Central memory CD8-positive, alpha-beta T cell (primary cell): ENCODE measurements around the gene UQCRFS1.
"Not testable (repeated sequence)": the region's sequence is repeated elsewhere in the genome, so short reads cannot be mapped to it uniquely, and the experiment has no call there.

Experiments
- ATAC-seq: fragments of 150-1000 bp; cut with Tn5 transposase; replicated peaks from 2 replicates; pipeline ENCODE4 v1.10.0; 2022; ENCODE audit warnings: mild to moderate bottlenecking, moderate FRiP score, moderate number of reproducible peaks; ENCODE audit not compliant: poor library complexity, severe bottlenecking; ENCODE audit errors: extremely low read depth
- DNase-seq, 2 donors: peaks; one replicate each; pipeline ENCODE4 v3.0.0; 2021; ENCODE audit warnings: low spot score in 2 of 2
- H3K27ac Mint-ChIP-seq: one replicate; pipeline ENCODE4 v1.8.0; 2022; ENCODE audit warnings: low read depth, mild to moderate bottlenecking, moderate library complexity, mixed read lengths
- H3K27me3 Mint-ChIP-seq: one replicate; pipeline ENCODE4 v1.8.0; 2022; ENCODE audit warnings: mixed read lengths
- H3K36me3 Mint-ChIP-seq: one replicate; pipeline ENCODE4 v1.8.0; 2022; ENCODE audit warnings: mild to moderate bottlenecking, moderate library complexity, mixed read lengths; ENCODE audit not compliant: insufficient read depth
- H3K4me1 Mint-ChIP-seq: one replicate; pipeline ENCODE4 v1.8.0; 2022; ENCODE audit warnings: mixed read lengths
- H3K4me3 Mint-ChIP-seq: one replicate; pipeline ENCODE4 v1.8.0; 2022; ENCODE audit warnings: mild to moderate bottlenecking, moderate library complexity, mixed read lengths
- H3K9me3 Mint-ChIP-seq: one replicate; pipeline ENCODE4 v1.8.0; 2022; ENCODE audit warnings: mixed read lengths

The UQCRFS1 gene

DNA sequence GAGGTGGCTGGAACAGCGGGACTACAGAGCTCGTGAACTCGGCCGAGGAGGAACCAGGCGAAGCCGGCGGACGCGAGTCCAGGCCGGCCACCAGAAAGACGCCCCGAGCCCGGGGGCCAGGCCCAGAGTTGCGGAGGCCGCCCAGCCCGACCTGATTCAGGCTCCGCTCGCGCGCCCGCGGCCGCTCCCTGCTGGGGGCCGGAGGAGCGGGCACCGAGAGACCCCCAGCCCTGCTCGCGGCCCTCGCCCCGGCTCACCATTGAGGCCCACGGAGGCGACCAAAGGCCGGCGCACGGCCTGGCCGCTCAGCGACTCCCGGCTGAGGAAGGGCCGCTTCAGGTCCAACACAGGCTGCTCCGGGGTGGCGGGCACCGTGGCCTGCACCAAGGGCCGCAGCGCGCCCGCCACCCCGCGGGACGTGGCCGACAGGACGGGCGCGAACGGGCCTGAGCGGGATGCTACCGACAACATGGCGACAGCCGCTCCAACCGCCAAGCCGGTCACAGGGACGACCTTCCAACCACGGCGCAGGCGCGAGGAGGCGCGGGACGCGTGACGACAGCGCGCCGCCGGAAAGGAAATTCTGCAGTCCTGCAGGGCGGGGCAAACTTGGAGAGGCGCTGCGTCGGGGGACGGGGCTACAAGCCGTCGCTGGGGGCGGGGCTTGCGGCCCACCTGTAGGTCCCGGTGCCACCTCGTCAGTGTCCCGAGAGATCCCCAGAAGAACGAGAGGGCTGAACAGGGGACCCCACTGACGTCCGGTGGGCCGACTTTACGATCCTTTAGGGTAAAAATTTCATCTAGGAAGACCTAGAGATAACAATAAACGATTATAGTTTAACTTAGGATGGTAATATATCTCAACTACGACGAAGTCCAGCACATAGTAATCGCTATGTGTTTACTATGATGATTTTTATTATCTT, at the start of gene UQCRFS1:
TSS of gene UQCRFS1 (minus strand) at position 504 of the 926 bp plus-strand sequence. CDS start at position 471, 33 bp downstream.
- Mint-ChIP-seq H3K4me1 (peaks cover 38% of the 10 kb centered on the region), H3K4me3 (peak within 1 kb of the TSS; percentile 90), H3K27ac (peak within 1 kb of the TSS; percentile 95), H3K27me3 (peaks cover 21% of the 10 kb centered on the region), H3K9me3 (peaks cover 4% of the 10 kb centered on the region), H3K36me3 (peaks cover 20% of the 10 kb centered on the region)
- peak; percentile 91 for ATAC-seq
- peak; percentile 84 to 90 for DNase-seq

DNA sequence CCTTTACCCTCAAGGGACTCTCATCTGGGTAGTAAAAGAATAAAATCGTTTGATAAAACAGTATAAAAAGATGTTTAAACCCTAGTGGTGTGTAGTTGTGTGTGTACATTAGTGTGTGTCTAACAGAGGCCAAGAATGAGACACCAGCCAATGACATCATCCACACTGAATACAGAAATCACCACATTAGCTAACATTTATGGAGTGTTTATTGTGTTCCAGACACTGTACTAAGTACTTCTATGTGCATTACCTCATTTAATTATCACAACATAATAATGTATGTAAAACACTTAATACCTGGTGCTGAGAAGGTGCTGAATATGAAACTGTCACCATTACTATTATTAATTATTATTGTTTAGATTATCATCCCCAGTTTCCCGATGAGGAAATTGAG, 49.1 kb upstream of the UQCRFS1 start:
- Mint-ChIP-seq H3K9me3 (no peaks in the 10 kb centered on the region), H3K4me3 (no peak overlapping the region), H3K4me1 (peaks cover 17% of the 10 kb centered on the region), H3K36me3 (peaks cover 5% of the 10 kb centered on the region), H3K27me3 (peaks cover 6% of the 10 kb centered on the region), H3K27ac (no peak overlapping the region)
- DNase-seq, result no peak
- ATAC-seq, result no peak

DNA sequence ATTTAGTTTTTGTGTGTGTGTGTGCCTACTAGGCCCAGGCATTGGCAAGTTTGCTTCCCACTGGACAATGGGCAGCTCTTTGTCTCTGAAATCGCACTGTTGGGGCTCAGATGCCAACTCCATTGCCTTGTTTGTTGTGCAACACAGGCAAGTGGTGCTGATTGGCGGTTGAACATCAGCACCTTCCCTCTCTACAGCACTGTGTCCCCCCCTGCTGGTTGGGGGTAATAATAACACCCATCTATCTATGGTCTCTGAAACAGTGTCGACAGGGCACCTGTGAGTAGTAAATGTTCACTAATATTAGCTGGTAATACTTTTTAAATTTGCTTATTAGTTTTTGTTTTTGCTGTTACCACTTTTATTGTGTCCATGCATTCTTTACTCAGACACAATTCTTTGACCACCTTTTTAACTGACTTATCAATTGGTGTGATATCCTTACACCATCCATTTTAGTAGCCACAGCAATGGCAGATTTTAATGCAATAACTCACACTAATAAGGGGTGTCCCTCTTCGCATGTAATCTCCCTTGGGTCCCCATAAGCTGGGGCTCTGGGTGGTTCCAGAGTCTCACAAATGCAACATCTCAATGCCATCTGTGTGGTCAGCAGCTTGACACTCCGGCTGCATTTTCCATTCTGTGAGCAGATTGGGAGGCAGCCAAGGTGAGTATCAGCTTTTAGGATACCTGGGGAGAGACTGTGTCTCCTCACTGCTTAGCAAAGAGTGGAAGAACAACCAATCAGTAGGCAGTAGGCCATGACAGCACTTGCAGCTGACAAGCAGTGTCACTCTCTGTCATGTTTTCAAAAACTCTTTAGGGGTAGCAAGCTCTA, 47.7 kb upstream of the UQCRFS1 start:
- peaks cover 6% of the 10 kb centered on the region for H3K27me3 Mint-ChIP-seq
- ATAC-seq, result no peak
- H3K9me3 Mint-ChIP-seq, result no peaks in the 10 kb centered on the region
- no peak overlapping the region for H3K4me3 Mint-ChIP-seq
- no peak for DNase-seq
- H3K27ac Mint-ChIP-seq, result no peak overlapping the region
- H3K4me1 Mint-ChIP-seq, result peaks cover 17% of the 10 kb centered on the region
- H3K36me3 Mint-ChIP-seq, result peaks cover 2% of the 10 kb centered on the region

- H3K4me3 Mint-ChIP-seq, result no peak overlapping the region
- H3K9me3 Mint-ChIP-seq, result no peaks in the 10 kb centered on the region
- peaks cover 2% of the 10 kb centered on the region for H3K36me3 Mint-ChIP-seq
- peaks cover 9% of the 10 kb centered on the region for H3K27me3 Mint-ChIP-seq
- ATAC-seq, result no peak
- no peak overlapping the region for H3K27ac Mint-ChIP-seq
- no peak for DNase-seq
- H3K4me1 Mint-ChIP-seq, result peaks cover 17% of the 10 kb centered on the region
These were observed 46.9 kb upstream of the UQCRFS1 start for GRCh38 chr19:29259867-29260281.

DNA sequence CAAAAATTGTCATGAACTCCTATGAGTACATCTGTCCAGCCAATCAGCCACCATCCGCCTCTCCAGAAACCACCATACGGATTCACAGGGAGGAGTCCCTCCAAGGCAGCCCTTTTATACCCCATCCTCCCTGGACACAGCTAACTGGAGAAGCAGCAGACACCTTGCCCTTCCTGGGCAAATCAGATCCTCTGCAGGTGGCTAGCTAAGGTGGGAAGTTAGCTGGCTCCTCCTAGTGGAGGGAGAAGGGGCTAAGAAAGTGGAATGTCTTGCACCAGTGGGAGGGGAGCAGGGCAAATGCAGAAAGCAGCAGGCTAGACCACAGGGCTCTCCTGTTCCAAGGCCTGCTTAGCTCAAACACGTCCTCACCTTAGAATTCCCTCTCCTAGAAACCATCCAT, 46.2 kb upstream of the UQCRFS1 start:
- Mint-ChIP-seq H3K4me1 (peaks cover 12% of the 10 kb centered on the region), H3K4me3 (no peak overlapping the region), H3K36me3 (peaks cover 2% of the 10 kb centered on the region), H3K27ac (no peak overlapping the region), H3K9me3 (no peaks in the 10 kb centered on the region), H3K27me3 (peaks cover 16% of the 10 kb centered on the region)
- DNase-seq (no peak), ATAC-seq (no peak)

GRCh38 chr19:29256516-29256915, 43.6 kb upstream of the UQCRFS1 start:
- DNase-seq (no peak), ATAC-seq (no peak)
- Mint-ChIP-seq H3K27me3 (peaks cover 31% of the 10 kb centered on the region), H3K27ac (no peak overlapping the region), H3K4me3 (no peak overlapping the region), H3K36me3 (no peaks in the 10 kb centered on the region), H3K9me3 (no peaks in the 10 kb centered on the region), H3K4me1 (no peaks in the 10 kb centered on the region)

GRCh38 chr19:29255912-29256311, 43.0 kb upstream of the UQCRFS1 start:
- Mint-ChIP-seq H3K27ac (no peak overlapping the region), H3K27me3 (peaks cover 31% of the 10 kb centered on the region), H3K4me3 (no peak overlapping the region), H3K9me3 (no peaks in the 10 kb centered on the region), H3K4me1 (no peaks in the 10 kb centered on the region), H3K36me3 (no peaks in the 10 kb centered on the region)
- no peak for ATAC-seq
- no peak for DNase-seq

DNA sequence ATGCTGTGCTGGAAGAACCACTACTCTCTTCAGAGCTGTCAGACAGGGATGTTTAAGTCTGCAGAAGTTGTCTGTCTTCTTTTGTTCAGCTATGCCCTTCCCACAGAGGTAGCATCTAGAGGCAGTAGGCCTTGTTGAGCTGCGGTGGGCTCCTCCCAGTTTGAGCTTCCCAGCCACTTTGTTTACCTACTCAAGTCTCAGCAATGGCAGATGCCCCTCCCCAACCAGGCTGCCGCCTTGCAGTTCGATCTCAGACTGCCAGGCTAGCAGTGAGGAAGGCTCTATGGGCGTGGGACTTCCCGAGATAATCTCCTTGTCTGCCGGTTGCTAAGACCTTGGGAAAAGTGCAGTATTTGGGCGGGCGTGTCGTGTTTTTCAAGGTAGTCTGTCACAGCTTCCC, 42.1 kb upstream of the UQCRFS1 start:
- Mint-ChIP-seq H3K4me1 (no peaks in the 10 kb centered on the region), H3K9me3 (no peaks in the 10 kb centered on the region), H3K27ac (no peak overlapping the region), H3K4me3 (no peak overlapping the region), H3K36me3 (no peaks in the 10 kb centered on the region), H3K27me3 (peaks cover 31% of the 10 kb centered on the region)
- no peak for DNase-seq
- ATAC-seq, result no peak

DNA sequence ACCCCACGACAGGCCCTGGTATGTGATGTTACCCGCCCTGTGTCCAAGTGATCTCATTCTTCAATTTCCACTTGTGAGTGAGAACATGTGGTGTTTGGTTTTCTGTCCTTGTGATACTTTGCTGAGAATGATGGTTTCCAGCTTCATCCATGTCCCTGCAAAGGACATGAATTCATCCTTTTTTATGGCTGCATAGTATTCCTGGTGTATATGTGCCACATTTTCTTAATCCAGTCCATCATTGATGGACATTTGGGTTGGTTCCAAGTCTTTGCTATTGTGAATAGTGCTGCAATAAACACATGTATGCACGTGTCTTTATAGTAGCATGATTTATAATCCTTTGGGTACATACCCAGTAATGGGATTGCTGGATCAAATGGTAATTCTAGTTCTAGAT, 36.8 kb upstream of the UQCRFS1 start:
- not testable (repeated sequence) for ATAC-seq, H3K4me1 Mint-ChIP-seq, H3K36me3 Mint-ChIP-seq, DNase-seq, H3K4me3 Mint-ChIP-seq, H3K27ac Mint-ChIP-seq, H3K9me3 Mint-ChIP-seq
- H3K27me3 Mint-ChIP-seq, result peaks cover 63% of the 10 kb centered on the region

DNA sequence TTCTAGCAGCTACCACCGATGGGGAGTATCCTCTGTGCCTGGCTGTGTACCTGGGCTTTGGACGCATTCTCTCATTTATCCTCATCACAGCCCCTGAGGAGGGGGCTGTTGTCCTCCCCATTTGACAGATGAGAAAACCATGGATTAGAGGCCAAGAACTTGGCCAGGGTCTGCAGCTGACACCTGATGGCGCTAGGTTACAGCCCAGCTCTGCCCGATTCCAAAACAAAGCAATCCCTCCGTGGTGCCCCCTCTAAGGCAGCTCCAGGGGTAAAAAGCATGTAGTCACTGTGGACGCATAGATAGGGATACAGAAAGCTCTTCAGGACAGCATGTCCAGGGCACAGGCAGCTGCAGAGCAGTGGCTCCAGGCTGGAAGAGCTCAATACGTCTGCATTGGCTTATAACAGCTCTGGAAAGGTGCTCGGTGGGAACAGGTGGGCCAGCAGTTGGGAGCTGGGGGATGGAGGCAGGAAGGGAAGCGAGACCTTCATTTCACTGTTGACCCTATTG, 35.4 kb upstream of the UQCRFS1 start:
- no peaks in the 10 kb centered on the region for H3K9me3 Mint-ChIP-seq
- peaks cover 61% of the 10 kb centered on the region for H3K27me3 Mint-ChIP-seq
- H3K4me1 Mint-ChIP-seq, result no peaks in the 10 kb centered on the region
- no peak overlapping the region for H3K27ac Mint-ChIP-seq
- H3K4me3 Mint-ChIP-seq, result no peak overlapping the region
- peaks cover 4% of the 10 kb centered on the region for H3K36me3 Mint-ChIP-seq
- no peak for ATAC-seq
- DNase-seq, result no peak

DNA sequence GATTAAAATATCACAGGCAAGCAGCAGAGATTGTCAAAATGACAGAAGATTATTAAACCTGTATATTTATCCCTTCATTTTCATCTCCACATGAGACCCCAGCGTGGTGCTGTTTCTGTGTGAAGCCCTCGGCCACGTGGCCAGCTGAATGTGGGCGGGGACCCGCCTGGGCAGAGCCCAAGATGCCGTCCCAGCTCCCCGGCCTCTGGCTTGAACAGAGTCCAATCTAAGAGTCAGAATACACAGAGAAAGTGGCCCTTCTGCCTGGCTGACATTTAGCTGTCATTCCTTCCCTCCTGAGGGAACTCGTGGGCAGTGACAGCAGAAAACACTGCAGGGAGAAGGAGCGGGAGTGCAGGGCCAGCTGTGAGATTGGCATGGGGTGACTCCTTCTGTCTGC, 34.9 kb upstream of the UQCRFS1 start:
- ATAC-seq (no peak), DNase-seq (no peak)
- H3K4me3 Mint-ChIP-seq, result no peak overlapping the region
- H3K36me3 Mint-ChIP-seq, result peaks cover 4% of the 10 kb centered on the region
- no peaks in the 10 kb centered on the region for H3K9me3 Mint-ChIP-seq
- peaks cover 61% of the 10 kb centered on the region for H3K27me3 Mint-ChIP-seq
- H3K4me1 Mint-ChIP-seq, result no peaks in the 10 kb centered on the region
- no peak overlapping the region for H3K27ac Mint-ChIP-seq

GRCh38 chr19:29247471-29247870, 34.5 kb upstream of the UQCRFS1 start:
- no peaks in the 10 kb centered on the region for H3K4me1 Mint-ChIP-seq
- peaks cover 61% of the 10 kb centered on the region for H3K27me3 Mint-ChIP-seq
- ATAC-seq (no peak), DNase-seq (no peak)
- H3K9me3 Mint-ChIP-seq, result no peaks in the 10 kb centered on the region
- no peak overlapping the region for H3K4me3 Mint-ChIP-seq
- no peak overlapping the region for H3K27ac Mint-ChIP-seq
- peaks cover 4% of the 10 kb centered on the region for H3K36me3 Mint-ChIP-seq
